HG03520 (cell line): ENCODE data around the gene LMAN1L.
A peak's percentile ranks its signal among the peaks of the same experiment; 100 is the strongest.
"Not testable (repeated sequence)": the region's sequence is repeated elsewhere in the genome, so short reads cannot be mapped to it uniquely, and the experiment has no call there.

Experiments
- ATAC-seq: cut with Tn5 transposase; IDR thresholded peaks from one replicate; pipeline ENCODE4 v1.9.1; 2021; ENCODE audit warnings: mild to moderate bottlenecking, moderate library complexity; ENCODE audit not compliant: unreplicated experiment

The LMAN1L gene

DNA sequence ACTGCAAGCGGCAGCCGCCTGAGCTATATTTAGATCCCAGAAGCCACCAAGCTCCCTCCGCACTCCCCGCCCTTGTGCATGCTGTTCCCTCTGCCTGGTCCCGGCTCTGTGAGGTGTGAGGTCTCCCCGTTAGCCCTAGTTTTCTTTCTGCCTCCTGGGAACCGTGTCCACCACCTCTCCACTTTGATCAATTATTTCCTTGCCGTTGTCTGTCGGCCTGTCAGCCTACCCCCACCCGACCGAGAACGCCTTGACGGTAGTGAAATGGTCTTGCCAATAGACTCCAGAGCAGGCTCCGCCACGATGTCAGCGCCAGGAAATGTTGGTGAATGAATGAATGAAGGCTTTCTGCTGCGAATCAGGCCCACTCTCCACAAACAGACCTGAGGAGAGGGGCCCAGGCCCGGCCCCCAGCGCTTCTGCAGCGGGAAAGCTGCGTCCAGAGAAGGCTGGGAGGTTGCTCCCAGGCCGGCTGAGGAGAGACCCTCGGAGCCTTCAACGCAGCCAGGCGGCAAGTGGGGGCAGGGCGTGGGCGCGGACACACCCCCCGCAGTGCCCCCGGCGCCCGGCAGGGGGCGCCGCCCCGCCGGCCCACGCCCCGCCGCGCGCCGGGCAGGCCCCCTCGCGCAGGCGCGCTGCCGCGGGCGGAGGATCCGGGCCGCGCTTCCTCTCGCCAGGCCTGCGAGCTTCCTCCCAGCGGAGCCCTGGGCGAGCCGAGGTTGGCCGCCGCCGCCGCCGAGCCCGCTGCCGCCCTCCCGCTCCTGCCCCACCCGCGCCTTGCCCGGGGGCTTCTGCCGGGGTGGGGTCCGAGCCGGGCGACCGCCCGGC lies 31.0 kb upstream of the LMAN1L start, which contains the start of gene CSK:
Gene CSK, plus strand, starts transcription at position 650 of the 828 bp plus-strand sequence. CDS start 16,218 bp downstream, outside the sequence.
- ATAC-seq = peak; percentile 41

DNA sequence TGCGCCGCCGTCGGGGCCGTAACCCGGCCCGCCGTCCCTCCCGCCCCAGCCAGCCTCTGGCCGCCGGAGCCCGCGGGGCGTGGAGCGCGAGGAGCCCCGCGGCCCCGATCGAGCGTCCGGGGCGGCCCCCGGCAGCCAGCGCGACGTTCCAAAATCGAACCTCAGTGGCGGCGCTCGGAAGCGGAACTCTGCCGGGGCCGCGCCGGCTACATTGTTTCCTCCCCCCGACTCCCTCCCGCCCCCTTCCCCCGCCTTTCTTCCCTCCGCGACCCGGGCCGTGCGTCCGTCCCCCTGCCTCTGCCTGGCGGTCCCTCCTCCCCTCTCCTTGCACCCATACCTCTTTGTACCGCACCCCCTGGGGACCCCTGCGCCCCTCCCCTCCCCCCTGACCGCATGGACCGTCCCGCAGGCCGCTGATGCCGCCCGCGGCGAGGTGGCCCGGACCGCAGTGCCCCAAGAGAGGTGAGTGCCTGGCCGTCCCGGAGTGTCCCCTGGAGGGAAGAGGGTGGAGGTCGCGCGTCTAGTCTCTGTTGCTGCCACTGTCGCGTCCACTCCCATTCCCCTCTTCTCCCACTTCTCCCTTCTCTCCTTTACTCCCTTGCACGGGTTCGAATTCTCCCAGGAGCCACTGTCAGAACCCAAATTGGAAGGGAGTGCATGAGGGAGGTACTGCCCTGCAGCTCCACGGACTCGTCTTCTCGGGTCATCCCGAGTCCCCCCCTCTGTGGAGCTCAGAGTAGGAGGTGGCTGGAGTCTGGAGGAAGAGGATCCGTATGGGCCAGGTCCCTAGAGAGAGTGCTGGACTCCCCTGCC lies 30.2 kb upstream of the LMAN1L start:
- peak; percentile 6 for ATAC-seq

DNA sequence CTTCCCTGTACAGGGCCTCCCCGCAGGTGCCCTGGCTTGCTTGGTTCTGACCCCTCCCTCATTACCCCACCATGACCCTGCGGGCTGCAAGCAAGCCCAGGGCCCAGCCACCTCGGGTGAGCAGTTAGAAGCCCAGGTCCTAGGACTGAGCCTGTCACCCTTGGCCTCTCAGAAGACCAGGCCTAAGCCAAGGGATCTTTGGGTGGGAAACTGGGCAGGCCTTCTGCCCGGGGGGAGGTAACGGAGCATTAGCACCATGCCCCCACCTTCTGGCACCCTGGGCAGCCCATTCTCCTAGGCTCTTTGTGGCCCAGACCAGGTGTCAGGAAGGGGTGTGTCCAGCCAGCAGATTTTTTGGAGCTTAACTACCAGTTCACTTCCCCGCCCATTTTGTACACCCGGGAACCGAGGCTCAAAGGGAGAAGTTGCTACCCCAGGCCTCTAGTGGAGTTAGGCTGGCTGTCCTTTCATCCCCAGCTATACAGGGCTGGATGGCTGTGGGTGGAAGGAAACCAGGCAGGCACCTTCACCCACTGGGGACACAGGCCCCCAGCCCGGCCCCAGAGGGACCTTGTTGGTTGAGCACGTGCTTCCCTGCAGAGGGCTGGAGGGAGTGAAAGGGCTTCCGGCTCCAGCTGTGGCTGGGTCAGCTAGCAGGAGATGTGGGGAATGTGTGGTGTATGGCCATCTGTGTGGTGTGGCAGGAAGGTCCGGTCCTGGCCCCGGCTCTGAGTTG lies 29.4 kb upstream of the LMAN1L start:
- no peak for ATAC-seq

GRCh38 chr15:74783808-74784175 lies 28.8 kb upstream of the LMAN1L start:
- no peak for ATAC-seq

DNA sequence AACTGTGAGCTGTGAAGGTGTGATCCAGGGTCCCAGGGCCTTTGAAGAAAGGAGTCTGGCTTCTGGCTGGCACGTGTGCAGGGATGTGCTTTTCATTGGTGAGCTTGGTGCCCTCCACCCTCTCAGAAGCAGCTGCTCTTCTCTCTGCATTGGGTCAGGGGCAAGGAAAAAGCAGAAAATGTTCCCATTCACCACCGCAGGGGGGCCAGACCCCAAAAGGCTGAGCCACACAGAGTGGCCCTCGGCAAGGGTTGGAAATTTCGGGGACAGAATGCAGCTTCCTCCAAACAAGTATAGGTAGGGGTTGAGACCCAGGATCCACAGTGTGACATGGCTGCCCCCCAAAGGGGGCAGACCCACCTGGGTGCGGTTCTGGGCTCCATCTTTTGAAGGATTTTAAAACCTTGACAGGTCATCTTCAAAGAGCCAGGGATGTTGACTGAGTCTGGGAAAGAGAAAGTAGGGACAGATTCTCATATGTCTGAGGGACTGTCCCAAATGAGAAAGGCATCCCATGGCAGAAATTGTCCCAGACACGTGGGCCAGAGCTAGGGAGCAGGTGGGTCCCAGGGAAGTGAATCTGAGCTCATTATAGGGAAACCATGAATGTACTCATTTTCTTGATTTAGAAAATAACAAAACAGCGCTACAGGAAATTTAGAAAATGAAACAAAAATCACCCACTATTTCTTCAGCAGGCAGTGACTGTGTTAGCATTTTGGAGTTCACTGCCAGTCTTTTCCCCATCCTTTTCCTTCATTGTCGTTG lies 28.0 kb upstream of the LMAN1L start:
- no peak for ATAC-seq

DNA sequence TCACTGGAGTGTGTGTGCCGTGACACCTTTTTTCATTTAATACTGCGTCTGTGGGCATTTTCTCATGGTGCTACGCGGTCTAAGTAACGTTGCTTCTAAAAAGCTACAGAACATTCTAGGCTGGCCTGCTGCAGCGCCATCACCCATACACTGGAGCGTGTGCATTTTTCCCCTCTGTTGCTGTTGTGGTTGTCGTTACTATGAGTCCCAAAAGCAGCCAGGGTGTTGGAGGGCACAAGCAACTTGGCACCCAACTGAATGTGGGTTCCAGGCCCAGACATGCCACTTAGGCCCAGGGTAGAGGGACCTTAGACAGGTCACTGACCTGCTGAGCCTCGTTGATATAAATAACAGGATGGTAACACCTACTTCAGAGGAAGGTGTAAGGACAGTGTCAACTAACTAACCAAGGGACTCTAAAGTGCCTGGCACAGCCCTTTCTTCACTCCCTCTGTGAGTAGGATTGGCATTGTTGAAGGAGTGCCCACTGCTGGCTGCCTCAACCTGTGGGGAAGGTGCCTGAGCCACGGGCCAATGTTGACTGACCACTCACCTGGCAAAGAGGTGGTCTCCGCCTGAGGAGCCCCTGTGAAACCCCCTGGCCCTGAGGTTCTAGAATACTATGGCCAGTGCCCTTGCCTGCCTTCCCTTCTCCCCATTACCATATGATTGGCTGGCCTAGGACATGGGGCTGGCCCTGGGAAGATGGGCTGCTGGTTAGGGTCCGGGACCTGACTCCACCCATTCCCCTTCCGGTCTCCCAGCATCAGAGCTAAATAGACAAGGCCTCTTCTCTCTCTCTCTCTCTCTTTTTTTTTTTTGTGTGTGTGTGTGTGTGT lies 27.2 kb upstream of the LMAN1L start:
- ATAC-seq = no peak

DNA sequence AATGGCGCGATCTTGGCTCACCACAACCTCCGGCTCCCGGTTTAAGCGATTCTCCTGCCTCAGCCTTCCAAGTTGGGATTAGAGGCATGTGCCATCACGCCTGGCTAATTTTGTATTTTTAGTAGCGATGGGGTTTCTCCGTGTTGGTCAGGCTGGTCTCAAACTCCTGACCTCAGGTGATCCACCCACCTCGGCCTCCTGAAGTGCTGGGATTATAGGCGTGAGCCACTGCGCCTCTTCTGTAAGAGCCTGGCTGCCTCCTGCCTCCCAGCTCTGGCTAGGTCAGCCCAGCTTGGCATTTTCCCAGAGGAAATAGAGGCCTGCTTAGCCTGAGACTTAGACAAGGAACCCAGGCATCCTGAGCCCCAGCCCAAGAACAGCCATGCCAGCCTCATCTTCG lies 26.6 kb upstream of the LMAN1L start:
- ATAC-seq = not testable (repeated sequence)

DNA sequence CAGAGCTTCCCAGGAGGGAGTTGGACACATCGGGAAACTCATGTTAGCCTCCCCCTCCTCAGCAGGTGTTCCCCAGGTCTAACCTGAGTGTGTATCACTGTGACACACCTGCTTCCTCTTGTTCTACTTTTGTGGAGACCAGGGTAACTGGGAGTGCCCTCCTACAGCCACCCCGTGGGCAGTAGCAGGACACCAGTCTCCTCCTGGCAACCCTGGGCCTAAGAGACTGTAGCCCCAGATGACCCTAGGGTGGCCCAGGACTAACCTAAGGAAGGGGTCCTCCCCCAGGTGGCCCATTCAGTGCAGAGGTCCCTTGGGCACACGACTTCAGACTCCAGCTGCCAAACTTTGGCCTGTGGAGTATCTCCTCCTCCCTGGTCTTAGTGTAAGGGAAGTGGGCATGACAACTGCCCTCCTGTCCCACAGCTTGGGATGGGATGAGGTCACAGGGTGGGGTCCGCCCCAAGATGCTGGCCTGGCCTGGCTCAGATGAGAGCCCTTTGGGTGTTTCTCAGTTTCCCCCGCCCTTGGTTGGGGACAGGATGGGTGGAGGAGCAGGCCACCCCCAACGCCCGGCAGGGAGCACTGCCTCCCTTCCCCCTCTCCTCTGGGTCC lies 26.0 kb upstream of the LMAN1L start:
- ATAC-seq = no peak

DNA sequence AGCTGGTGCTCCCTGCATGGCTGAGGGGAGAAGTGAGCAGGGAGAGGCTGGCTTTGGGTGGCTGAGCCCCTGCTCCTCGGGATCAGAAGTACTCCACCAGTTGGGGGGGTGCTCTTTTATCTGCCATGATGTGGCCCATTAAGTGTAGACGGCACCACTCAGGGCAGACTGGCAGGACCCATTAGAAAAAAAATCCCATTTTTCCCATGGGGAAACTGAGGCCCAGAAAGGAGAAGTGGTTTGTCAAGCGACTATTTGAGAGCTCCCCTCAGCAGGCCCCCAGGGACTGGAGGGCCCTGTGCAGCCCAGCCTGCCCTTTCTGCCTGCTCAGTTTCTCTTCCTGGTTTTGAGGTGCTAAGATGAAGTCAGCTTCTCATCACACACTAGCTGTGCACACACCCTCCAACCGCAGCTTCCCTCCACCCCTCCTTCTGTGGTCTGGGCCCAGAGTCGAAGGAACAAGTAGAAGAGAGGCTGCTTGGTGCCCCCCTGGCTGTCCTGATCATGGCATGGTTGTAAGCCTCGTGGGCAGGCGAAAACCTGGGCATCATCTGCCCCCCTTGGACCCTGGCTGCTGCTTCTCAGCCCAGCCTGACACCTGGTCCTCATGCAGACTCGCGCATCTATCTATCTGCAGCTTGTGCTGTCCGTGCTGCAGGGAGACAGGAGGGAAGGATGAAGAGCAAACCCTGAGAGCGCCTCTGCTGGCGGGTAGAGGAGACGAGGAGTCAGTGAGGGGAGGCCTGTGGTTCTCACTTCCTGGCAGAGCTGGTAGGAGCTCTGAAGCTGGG lies 25.2 kb upstream of the LMAN1L start:
- peak; percentile 48 for ATAC-seq

- no peak for ATAC-seq
These were observed 24.5 kb upstream of the LMAN1L start for GRCh38 chr15:74788042-74788682.

DNA sequence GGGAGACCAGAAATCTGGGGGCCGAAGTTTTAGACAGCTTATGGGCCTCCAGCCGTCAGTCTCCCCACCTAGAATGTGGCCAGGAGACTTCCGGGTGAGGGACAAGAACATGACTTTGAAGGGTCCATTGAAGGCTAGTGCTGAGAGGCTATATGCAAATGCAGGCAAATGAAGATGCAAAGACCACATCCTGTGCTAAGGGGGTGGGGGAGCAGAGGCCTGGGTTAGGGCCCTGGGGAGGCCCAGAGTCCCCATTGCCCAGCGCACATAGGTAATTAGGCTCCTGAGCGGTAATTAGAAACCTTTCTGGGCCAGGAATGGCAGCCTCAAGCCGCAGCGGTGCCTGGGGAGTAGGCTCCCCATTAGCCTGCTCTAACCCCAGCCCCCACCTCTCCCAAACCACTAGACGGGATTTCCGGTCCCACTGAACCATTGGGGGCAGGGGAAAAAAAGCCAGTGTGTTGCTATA lies 23.9 kb upstream of the LMAN1L start:
- ATAC-seq = no peak

GRCh38 chr15:74789171-74789631 lies 23.4 kb upstream of the LMAN1L start:
- no peak for ATAC-seq

GRCh38 chr15:74789741-74790079 lies 22.9 kb upstream of the LMAN1L start:
- ATAC-seq = no peak

- ATAC-seq = no peak
These were observed 22.3 kb upstream of the LMAN1L start for GRCh38 chr15:74790080-74790916.

DNA sequence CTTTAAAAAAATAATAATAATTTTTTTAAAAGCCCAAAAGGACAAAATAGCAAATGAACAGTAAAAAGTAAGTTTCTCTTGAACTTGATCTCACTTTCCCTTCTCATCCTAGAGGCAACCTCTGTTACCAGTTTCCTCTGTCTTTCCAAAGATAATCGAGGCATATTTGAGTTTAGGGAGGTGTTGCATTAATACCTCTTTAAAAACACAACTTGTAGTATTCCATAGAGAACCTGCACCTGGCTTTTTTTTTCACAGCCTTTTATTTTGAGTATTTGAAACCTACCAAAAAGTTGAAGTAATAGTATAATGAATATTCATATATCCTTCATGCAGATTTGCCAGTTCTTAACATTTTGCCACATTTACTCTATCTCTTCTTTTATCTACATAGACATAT lies 21.6 kb upstream of the LMAN1L start:
- no peak for ATAC-seq

- no peak for ATAC-seq
These were observed 21.0 kb upstream of the LMAN1L start for GRCh38 chr15:74791667-74792066.
